ENCODE data around the gene SLU7. TPM values are rescaled to one million over a fixed set of nuclear protein-coding genes. Genes with fewer than 3 reads are reported as not detected.

Gene SLU7
- total RNA-seq, 2 donors from 2014 or later: 18.8 to 42.8 TPM

GRCh38 chr5:160445751-160446150 lies 26.9 kb upstream of the SLU7 start:
- H3K36me3 ChIP-seq (replicated peaks in 1 of 2; ENCODE audit: insufficient read depth in 1 of 2, low read depth in 2 of 2): no peaks in the 10 kb centered on the region
- intact Hi-C loops (cut with DNase I): no loop called here

DNA sequence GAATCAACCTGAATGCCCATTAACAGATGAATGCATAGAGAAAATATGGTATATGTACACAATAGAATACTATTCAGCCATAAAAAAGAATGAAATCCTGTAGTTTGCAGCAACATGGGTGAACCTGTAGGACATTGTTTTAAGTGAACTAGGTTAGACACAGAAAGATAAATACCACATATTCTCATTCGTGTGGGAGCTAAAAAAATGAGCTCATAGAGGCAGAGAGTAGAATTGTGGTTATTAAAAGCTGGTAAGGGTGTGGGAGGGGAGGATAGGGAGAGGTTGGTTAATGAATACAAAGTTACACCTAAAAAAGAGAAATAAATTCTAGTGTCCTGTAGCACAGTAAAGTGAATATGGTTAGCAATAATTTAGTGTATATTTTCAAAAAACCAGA lies 26.3 kb upstream of the SLU7 start:
- no peak overlapping the region for H3K4me3 ChIP-seq
- H3K9me3 ChIP-seq: no peaks in the 10 kb centered on the region
- no peak for DNase-seq
- H3K4me1 ChIP-seq: no peaks in the 10 kb centered on the region
- TF ChIP-seq POLR2A (IDR thresholded peaks at IDR 0.05) (no peak), CTCF (IDR thresholded peaks at IDR 0.05) (no peak)
- intact Hi-C loops (cut with DNase I): no loop called here
- H3K36me3 ChIP-seq (replicated peaks in 1 of 2; ENCODE audit: insufficient read depth in 1 of 2, low read depth in 2 of 2): no peaks in the 10 kb centered on the region
- WGBS, 2 donors: 77 to 84% methylated on average over 1 of the region's 1 CpG
- H3K27ac ChIP-seq: no peak overlapping the region
- ATAC-seq: no peak
- H3K27me3 ChIP-seq: no peaks in the 10 kb centered on the region

More at GRCh38 chr5:160445751-160446150, 26.9 kb upstream of the SLU7 start:
- Histone ChIP-seq H3K9me3 (no peaks in the 10 kb centered on the region), H3K27ac (no peak overlapping the region), H3K27me3 (no peaks in the 10 kb centered on the region), H3K4me3 (no peak overlapping the region), H3K4me1 (no peaks in the 10 kb centered on the region)
- TF ChIP-seq POLR2A (IDR thresholded peaks at IDR 0.05): no peak
- TF ChIP-seq CTCF (IDR thresholded peaks at IDR 0.05): no peak
- DNase-seq (no peak), ATAC-seq (no peak)

DNA sequence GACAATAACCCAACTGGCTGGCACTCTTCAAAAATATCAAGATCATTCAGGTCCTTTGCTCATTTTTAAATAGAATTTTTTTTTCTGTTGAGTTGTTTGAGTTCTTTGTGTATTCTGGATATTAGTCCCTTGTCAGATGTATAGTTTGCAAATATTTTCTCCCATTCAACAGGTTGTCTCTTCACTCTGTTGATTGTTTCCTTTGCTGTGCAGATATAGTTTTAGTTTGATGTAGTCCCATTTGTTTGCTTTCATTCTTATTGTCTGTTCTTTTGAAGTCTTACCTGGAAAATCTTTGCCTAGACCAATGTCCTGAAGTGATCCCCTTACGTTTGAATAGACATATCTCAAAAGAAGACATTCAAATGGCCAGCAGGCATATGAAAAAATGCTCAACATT lies 25.5 kb upstream of the SLU7 start:
- WGBS, 2 donors: 47 to 67% methylated on average over 1 of the region's 1 CpG
- H3K4me1 ChIP-seq: no peaks in the 10 kb centered on the region
- no peak overlapping the region for H3K4me3 ChIP-seq
- no peak overlapping the region for H3K27ac ChIP-seq
- H3K27me3 ChIP-seq: no peaks in the 10 kb centered on the region
- intact Hi-C loops (cut with DNase I): no loop called here
- ATAC-seq (no peak), DNase-seq (no peak)
- no peaks in the 10 kb centered on the region for H3K9me3 ChIP-seq
- no peak for TF ChIP-seq POLR2A (IDR thresholded peaks at IDR 0.05)
- no peak for TF ChIP-seq CTCF (IDR thresholded peaks at IDR 0.05)
- no peaks in the 10 kb centered on the region for H3K36me3 ChIP-seq (replicated peaks in 1 of 2; ENCODE audit: insufficient read depth in 1 of 2, low read depth in 2 of 2)

GRCh38 chr5:160442824-160443431 lies 24.0 kb upstream of the SLU7 start:
- Histone ChIP-seq H3K27ac (no peak overlapping the region), H3K4me1 (peaks cover 10% of the 10 kb centered on the region), H3K27me3 (no peaks in the 10 kb centered on the region), H3K9me3 (no peaks in the 10 kb centered on the region), H3K4me3 (no peak overlapping the region), H3K36me3 (replicated peaks in 1 of 2; ENCODE audit: insufficient read depth in 1 of 2, low read depth in 2 of 2) (no peaks in the 10 kb centered on the region)
- ATAC-seq (no peak), DNase-seq (peak in 1 of 4 donors; percentile 20)
- WGBS, 2 donors: 65 to 67% methylated on average over 4 of the region's 4 CpGs
- TF ChIP-seq POLR2A (IDR thresholded peaks at IDR 0.05) (no peak), CTCF (IDR thresholded peaks at IDR 0.05) (no peak)
- intact Hi-C loops (cut with DNase I): no loop called here

- Histone ChIP-seq H3K9me3 (no peaks in the 10 kb centered on the region), H3K36me3 (replicated peaks in 1 of 2; ENCODE audit: insufficient read depth in 1 of 2, low read depth in 2 of 2) (no peaks in the 10 kb centered on the region), H3K4me3 (no peak overlapping the region), H3K27ac (no peak overlapping the region), H3K4me1 (peaks cover 10% of the 10 kb centered on the region), H3K27me3 (no peaks in the 10 kb centered on the region)
- ATAC-seq (no peak), DNase-seq (no peak)
- intact Hi-C loops (cut with DNase I): no loop called here
- TF ChIP-seq CTCF (IDR thresholded peaks at IDR 0.05): no peak
- no peak for TF ChIP-seq POLR2A (IDR thresholded peaks at IDR 0.05)
- 25 to 58% methylated on average over 1 of the region's 1 CpG for WGBS, 2 donors
These were observed 22.5 kb upstream of the SLU7 start for GRCh38 chr5:160441311-160441781.

Data from body of pancreas (tissue), 4 donors.